GM21529 (cell line): Measurements from ENCODE around the gene FCN2.

Experiments
- ATAC-seq: cut with Tn5 transposase; IDR thresholded peaks from one replicate; pipeline ENCODE4 v1.9.1; 2021; ENCODE audit not compliant: unreplicated experiment

FCN2 gene

GRCh38 chr9:134908524-134909309 lies 28.1 kb downstream of the FCN2 start:
- no peak for ATAC-seq

- ATAC-seq: no peak
Measured at GRCh38 chr9:134909511-134910481, 29.2 kb downstream of the FCN2 start.

GRCh38 chr9:134912126-134912840 lies 31.7 kb downstream of the FCN2 start:
- ATAC-seq: no peak

GRCh38 chr9:134913041-134913712 lies 32.6 kb downstream of the FCN2 start:
- no peak for ATAC-seq

GRCh38 chr9:134913713-134914500 lies 33.3 kb downstream of the FCN2 start:
- no peak for ATAC-seq

- ATAC-seq: no peak
Measured at GRCh38 chr9:134914501-134914834, 33.9 kb downstream of the FCN2 start.

GRCh38 chr9:134915046-134915985 lies 34.7 kb downstream of the FCN2 start:
- ATAC-seq: no peak

GRCh38 chr9:134916161-134916665 lies 35.6 kb downstream of the FCN2 start:
- no peak for ATAC-seq

- no peak for ATAC-seq
Measured at GRCh38 chr9:134917431-134918373, 37.1 kb downstream of the FCN2 start, which contains the start of gene FCN1. Gene FCN1, minus strand, starts transcription at chr9:134917912. Its CDS starts 41 bp downstream, at chr9:134917871.

GRCh38 chr9:134918646-134919045 lies 38.0 kb downstream of the FCN2 start:
- no peak for ATAC-seq

GRCh38 chr9:134919303-134919702 lies 38.7 kb downstream of the FCN2 start:
- no peak for ATAC-seq

- ATAC-seq: no peak
Measured at GRCh38 chr9:134922066-134922931, 41.7 kb downstream of the FCN2 start.

GRCh38 chr9:134922932-134923240 lies 42.3 kb downstream of the FCN2 start:
- ATAC-seq: no peak

- ATAC-seq: no peak
Measured at GRCh38 chr9:134923466-134923865, 42.9 kb downstream of the FCN2 start.

- ATAC-seq: no peak
Measured at GRCh38 chr9:134925011-134925511, 44.5 kb downstream of the FCN2 start.

GRCh38 chr9:134928436-134929192 lies 48.0 kb downstream of the FCN2 start:
- no peak for ATAC-seq
